Immature natural killer cell (primary cell): Measurements from ENCODE around the gene VMA21. TPM values are rescaled to one million over a fixed set of nuclear protein-coding genes. Genes with fewer than 3 reads are reported as not detected.
A peak's percentile ranks its signal among the peaks of the same experiment; 100 is the strongest.

ENCODE experiments used
- DNase-seq, 3 donors: peaks; one replicate each; pipeline ENCODE4 v3.0.0; 2022; ENCODE audit warnings: mixed read lengths in 1 of 3
- H3K27ac Mint-ChIP-seq, 6 donors: one replicate each; pipeline ENCODE4 v1.8.0; 2020; ENCODE audit warnings: mixed read lengths in 6 of 6, mild to moderate bottlenecking in 5 of 6, inconsistent platforms in 4 of 6, moderate library complexity in 3 of 6
- H3K27me3 Mint-ChIP-seq, 3 donors: one replicate each; pipeline ENCODE4 v1.8.0; 2020 to 2021; ENCODE audit warnings: low read depth in 3 of 3, mild to moderate bottlenecking in 3 of 3, mixed read lengths in 3 of 3, moderate library complexity in 3 of 3, inconsistent platforms in 1 of 3
- H3K36me3 Mint-ChIP-seq, 3 donors: one replicate each; pipeline ENCODE4 v1.8.0; 2020; ENCODE audit warnings: mixed read lengths in 3 of 3, inconsistent platforms in 2 of 3, mild to moderate bottlenecking in 2 of 3
- H3K4me1 Mint-ChIP-seq, 2 donors: one replicate each; pipeline ENCODE4 v1.8.0; 2020; ENCODE audit warnings: inconsistent platforms in 2 of 2, mild to moderate bottlenecking in 2 of 2, mixed read lengths in 2 of 2, moderate library complexity in 1 of 2
- H3K4me3 Mint-ChIP-seq, 5 donors: one replicate each; pipeline ENCODE4 v1.8.0; 2020; ENCODE audit warnings: mild to moderate bottlenecking in 5 of 5, mixed read lengths in 5 of 5, inconsistent platforms in 3 of 5, moderate library complexity in 3 of 5
- H3K9me3 Mint-ChIP-seq, 6 donors: one replicate each; pipeline ENCODE4 v1.8.0; 2020; ENCODE audit warnings: mild to moderate bottlenecking in 6 of 6, mixed read lengths in 6 of 6, inconsistent platforms in 4 of 6, moderate library complexity in 3 of 6
- polyA plus RNA-seq, 3 donors: library from polyadenylated mRNA; unstranded; fragments of 300-500 nt; fragmentation: Illumina TruSeq; gene quantifications; one replicate each; pipeline ENCODE4 v1.2.3, GENCODE V29; 2021

VMA21 gene
- polyA plus RNA-seq, 3 donors from 2014 or later = 24.6 to 44.7 (median 31.3) TPM

DNA sequence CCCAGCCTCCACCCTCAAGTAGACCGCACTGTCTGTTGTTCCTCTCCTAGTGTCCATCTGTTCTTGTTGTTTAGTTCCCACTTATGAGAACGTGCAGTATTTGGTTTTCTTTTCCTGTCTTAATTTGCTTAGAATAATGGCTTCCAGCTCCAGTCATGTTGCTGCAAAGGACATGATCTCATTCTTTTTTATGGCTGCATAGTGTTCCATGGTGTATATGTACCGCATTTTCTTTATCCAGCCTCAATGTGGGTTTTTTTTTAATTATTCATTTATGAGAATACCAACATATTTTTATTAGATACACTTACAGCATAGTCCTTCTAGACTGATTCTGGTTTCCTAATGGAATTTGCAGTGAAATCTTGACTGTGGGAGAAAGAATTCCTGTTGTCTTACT lies 1.3 kb downstream of the VMA21 start:
- DNase-seq = no peak
- Mint-ChIP-seq H3K9me3 (no peaks in the 10 kb centered on the region), H3K4me1 (peaks cover 60 to 73% of the 10 kb centered on the region in 2 donors), H3K27ac (peak overlapping the region; percentile 74 to 99 (median 90)), H3K27me3 (peaks cover 5 to 21% (median 19%) of the 10 kb centered on the region in 3 donors), H3K4me3 (peak overlapping the region; percentile 82 to 96 (median 86)), H3K36me3 (peaks cover 0 to 2% (median 2%) of the 10 kb centered on the region in 3 donors)

- Mint-ChIP-seq H3K9me3 (no peaks in the 10 kb centered on the region), H3K27me3 (peaks cover 0 to 4% (median 1%) of the 10 kb centered on the region in 3 donors), H3K27ac (peak overlapping the region in 1 of 6 donors; percentile 46), H3K36me3 (peaks cover 4 to 7% (median 7%) of the 10 kb centered on the region in 3 donors), H3K4me3 (no peak overlapping the region), H3K4me1 (peaks cover 36 to 44% of the 10 kb centered on the region in 2 donors)
- no peak for DNase-seq
Observed at GRCh38 chrX:151402719-151403390, 5.8 kb downstream of the VMA21 start.

DNA sequence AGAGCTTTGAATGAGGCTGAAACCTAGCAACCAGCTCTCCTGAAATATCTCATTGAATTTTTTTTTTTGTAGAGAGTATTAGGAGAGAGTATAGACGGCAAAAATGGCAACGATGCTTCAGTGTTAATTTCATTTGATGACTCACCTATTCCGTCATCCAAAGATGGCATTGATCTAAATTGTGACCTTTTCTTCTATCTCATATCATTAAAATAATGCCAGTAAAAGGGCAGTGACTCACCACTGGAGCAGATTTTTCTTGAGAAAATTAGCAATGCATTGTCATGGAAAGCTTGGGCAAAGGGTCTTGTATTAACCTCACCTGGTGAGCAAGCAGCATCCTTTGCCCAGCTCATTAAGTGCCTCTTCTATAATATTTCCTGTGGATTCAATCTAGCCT lies 19.6 kb downstream of the VMA21 start:
- no peaks in the 10 kb centered on the region for H3K9me3 Mint-ChIP-seq
- H3K36me3 Mint-ChIP-seq = peaks cover 0 to 13% (median 4%) of the 10 kb centered on the region in 3 donors
- H3K27ac Mint-ChIP-seq = no peak overlapping the region
- H3K4me3 Mint-ChIP-seq = no peak overlapping the region
- peaks cover 0 to 6% of the 10 kb centered on the region in 2 donors for H3K4me1 Mint-ChIP-seq
- H3K27me3 Mint-ChIP-seq = peaks cover 2 to 8% (median 2%) of the 10 kb centered on the region in 3 donors
- DNase-seq = no peak

DNA sequence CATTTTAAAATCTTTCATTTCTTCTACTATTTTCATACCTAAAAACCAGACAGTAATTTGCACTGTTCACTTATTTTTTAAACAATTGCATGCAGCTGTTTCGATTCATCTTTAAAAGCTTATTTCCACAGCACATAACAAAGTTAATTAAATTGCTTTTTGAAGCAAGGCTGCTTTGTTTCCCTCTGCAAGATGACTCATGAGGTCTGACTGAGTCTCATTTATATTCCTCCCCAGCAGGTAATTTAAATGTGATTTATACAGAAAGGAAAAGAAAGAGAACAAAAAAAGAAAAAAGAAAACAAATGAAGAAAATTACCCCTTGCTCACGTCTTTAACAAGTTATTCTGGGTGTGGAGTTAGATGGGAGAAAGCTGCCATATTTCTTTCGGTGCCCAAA lies 22.8 kb downstream of the VMA21 start:
- peaks cover 2 to 11% (median 2%) of the 10 kb centered on the region in 3 donors for H3K27me3 Mint-ChIP-seq
- peaks cover 0 to 6% (median 0%) of the 10 kb centered on the region in 3 donors for H3K36me3 Mint-ChIP-seq
- no peak overlapping the region for H3K4me3 Mint-ChIP-seq
- H3K27ac Mint-ChIP-seq = no peak overlapping the region
- DNase-seq = no peak
- H3K4me1 Mint-ChIP-seq = no peaks in the 10 kb centered on the region
- no peaks in the 10 kb centered on the region for H3K9me3 Mint-ChIP-seq

DNA sequence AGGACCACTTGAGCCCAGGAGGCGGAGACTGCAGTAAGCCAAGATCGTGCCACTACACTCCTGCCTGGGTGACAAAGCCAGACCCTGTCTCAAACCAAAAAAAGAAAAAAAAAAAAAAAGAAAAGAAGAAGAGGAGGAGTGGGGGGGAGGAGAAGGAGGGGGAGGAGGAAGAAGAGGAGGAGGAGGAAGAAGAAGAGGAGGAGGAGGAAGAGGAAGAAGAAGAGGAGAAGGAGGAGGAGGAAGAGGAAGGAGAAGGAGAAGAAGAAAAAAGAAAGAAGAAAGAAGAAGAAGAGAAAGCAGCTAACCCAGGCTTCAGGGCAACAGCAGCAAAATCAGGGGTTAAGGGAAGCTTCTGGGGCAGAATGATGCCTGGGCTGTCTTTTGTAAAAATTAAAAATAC lies 27.5 kb downstream of the VMA21 start:
- Mint-ChIP-seq H3K9me3 (no peaks in the 10 kb centered on the region), H3K4me3 (no peak overlapping the region), H3K27ac (no peak overlapping the region), H3K27me3 (peaks cover 0 to 8% (median 0%) of the 10 kb centered on the region in 3 donors), H3K4me1 (no peaks in the 10 kb centered on the region), H3K36me3 (no peaks in the 10 kb centered on the region)
- no peak for DNase-seq

DNA sequence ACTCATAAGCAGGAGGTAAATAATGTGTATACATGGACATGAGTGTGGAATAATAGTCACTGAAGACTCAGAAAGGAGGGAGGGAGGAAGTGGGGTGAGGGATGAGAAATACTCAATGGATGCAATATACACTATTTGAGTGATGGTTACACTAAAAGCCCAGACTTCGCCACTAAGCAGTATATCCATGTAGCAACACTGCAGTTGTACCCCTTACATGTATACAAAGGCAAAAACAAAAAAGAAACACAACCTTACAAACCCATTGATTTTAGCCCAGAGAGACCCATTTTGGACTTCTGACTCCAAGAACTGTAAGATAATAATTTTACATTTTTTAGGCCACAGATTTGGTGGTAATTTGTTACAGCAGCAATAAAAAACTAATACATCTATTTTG lies 51.5 kb downstream of the VMA21 start:
- Mint-ChIP-seq H3K4me1 (no peaks in the 10 kb centered on the region), H3K36me3 (no peaks in the 10 kb centered on the region), H3K27ac (no peak overlapping the region), H3K27me3 (peaks cover 0 to 9% (median 4%) of the 10 kb centered on the region in 3 donors), H3K4me3 (no peak overlapping the region), H3K9me3 (no peaks in the 10 kb centered on the region)
- no peak for DNase-seq

DNA sequence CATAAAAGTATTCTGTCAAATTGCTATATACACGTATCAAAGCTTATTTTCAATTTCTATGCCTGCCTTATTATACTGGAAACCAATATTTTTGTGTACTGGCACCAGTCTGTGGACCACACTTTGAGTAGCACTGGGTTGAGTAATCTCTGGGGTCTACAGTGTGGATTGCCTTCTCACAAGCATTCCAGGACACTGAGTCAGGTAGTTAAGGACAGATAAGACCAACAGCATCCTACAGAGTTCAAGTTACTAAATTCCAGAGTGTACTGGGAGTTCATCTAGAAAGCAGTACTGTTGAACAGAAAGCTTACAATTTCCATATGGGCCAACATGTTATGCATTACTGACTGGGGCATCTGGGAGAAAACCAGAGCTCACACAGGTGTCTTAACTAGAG lies 61.8 kb downstream of the VMA21 start:
- Mint-ChIP-seq H3K27ac (no peak overlapping the region), H3K36me3 (peaks cover 0 to 7% (median 0%) of the 10 kb centered on the region in 3 donors), H3K27me3 (peaks cover 0 to 5% (median 0%) of the 10 kb centered on the region in 3 donors), H3K9me3 (no peaks in the 10 kb centered on the region), H3K4me1 (no peaks in the 10 kb centered on the region), H3K4me3 (no peak overlapping the region)
- no peak for DNase-seq

Other genes with a start within 250 kb of the VMA21 start
- not detected for gene GPR50, start 220.6 kb upstream of the VMA21 start, polyA plus RNA-seq
- gene PASD1, start 166.5 kb downstream of the VMA21 start, polyA plus RNA-seq = not detected